Peyer's patch (tissue), 4 donors: ENCODE data around the gene RAB9A. TPM values are rescaled to one million over a fixed set of nuclear protein-coding genes. Genes with fewer than 3 reads are reported as not detected.

Source experiments
- DNase-seq, 3 donors: peaks; one replicate each; pipeline ENCODE4 v3.0.0-alpha.2; 2017 to 2019
- H3K27ac ChIP-seq, 4 donors: fragments of 200-600 bp; sonication (generic); one replicate each; pipeline ENCODE4 v1.5.1; 2016 to 2019
- H3K27me3 ChIP-seq, 2 donors: fragments of 200-600 bp; sonication (generic); one replicate each; pipeline ENCODE4 v1.5.1; 2019
- H3K36me3 ChIP-seq, 3 donors: fragments of 200-600 bp; sonication (generic); one replicate each; pipeline ENCODE4 v1.5.1; 2016 to 2019
- H3K4me1 ChIP-seq, 4 donors: fragments of 200-600 bp; sonication (generic); one replicate each; pipeline ENCODE4 v1.5.1; 2016 to 2019
- H3K4me3 ChIP-seq, 4 donors: fragments of 200-600 bp; sonication (generic); 1 replicate in 3 of 4; 2 replicates in 1 of 4; pipeline ENCODE4 v1.5.1; 2016 to 2019; ENCODE audit warnings: mild to moderate bottlenecking in 1 of 4
- H3K9me3 ChIP-seq, 4 donors: fragments of 200-600 bp; sonication (generic); one replicate each; pipeline ENCODE4 v1.5.1; 2016 to 2019; ENCODE audit warnings: mild to moderate bottlenecking in 1 of 4
- POLR2A ChIP-seq, 2 donors: fragments of 450-650 bp; IDR thresholded peaks; one replicate each; pipeline ENCODE4 v1.5.1; 2017; ENCODE audit warnings: antibody characterized with exemption in 2 of 2, mild to moderate bottlenecking in 2 of 2, moderate library complexity in 2 of 2
- total RNA-seq, 4 donors: library from RNA; depleted of rRNA; stranded (reverse); fragments of >200 nt; gene quantifications; one replicate each; pipeline ENCODE4 v1.1.0, GENCODE V29; 2016
- TF ChIP-seq, protein P1 (sequence below), 6 experiments: fragments of 450-650 bp in 4 of 6; fragments of 200-600 bp in 2 of 6; sonication (generic) in 1 of 6; IDR thresholded peaks; one replicate each; pipeline ENCODE4 v1.5.1; 2017 to 2019; ENCODE audit warnings: antibody characterized with exemption in 6 of 6, mild to moderate bottlenecking in 3 of 6, moderate library complexity in 1 of 6

RAB9A gene
- total RNA-seq, 4 donors from 2014 or later, result 8.9 to 56.9 (median 12.8) TPM

DNA sequence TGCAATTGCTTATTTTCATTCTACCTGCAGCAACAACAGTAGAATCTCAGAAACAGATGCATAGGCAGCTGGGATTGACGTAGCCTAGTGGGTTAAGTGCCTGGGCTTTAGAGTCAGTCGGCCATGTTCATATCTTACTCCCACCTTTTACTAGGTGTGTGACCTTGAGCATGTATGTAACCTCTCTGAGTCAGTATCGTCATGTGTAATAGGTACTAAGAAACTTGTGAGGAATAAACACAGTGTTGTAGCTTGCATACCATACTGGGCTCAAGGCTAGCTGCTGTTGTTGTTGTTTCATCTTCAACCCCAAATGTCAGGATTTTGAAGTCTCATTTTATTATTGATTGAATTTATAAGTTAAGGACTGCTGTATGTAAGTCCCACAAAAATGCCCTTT lies 14.2 kb downstream of the RAB9A start:
- no peak for DNase-seq
- Histone ChIP-seq H3K36me3 (no peaks in the 10 kb centered on the region), H3K4me1 (peaks cover 0 to 15% (median 0%) of the 10 kb centered on the region in 4 donors), H3K4me3 (no peak overlapping the region), H3K27ac (no peak overlapping the region), H3K27me3 (no peaks in the 10 kb centered on the region), H3K9me3 (no peaks in the 10 kb centered on the region)
- TF ChIP-seq, protein P1, sequence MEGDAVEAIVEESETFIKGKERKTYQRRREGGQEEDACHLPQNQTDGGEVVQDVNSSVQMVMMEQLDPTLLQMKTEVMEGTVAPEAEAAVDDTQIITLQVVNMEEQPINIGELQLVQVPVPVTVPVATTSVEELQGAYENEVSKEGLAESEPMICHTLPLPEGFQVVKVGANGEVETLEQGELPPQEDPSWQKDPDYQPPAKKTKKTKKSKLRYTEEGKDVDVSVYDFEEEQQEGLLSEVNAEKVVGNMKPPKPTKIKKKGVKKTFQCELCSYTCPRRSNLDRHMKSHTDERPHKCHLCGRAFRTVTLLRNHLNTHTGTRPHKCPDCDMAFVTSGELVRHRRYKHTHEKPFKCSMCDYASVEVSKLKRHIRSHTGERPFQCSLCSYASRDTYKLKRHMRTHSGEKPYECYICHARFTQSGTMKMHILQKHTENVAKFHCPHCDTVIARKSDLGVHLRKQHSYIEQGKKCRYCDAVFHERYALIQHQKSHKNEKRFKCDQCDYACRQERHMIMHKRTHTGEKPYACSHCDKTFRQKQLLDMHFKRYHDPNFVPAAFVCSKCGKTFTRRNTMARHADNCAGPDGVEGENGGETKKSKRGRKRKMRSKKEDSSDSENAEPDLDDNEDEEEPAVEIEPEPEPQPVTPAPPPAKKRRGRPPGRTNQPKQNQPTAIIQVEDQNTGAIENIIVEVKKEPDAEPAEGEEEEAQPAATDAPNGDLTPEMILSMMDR (IDR thresholded peaks at IDR 0.05), result no peak

DNA sequence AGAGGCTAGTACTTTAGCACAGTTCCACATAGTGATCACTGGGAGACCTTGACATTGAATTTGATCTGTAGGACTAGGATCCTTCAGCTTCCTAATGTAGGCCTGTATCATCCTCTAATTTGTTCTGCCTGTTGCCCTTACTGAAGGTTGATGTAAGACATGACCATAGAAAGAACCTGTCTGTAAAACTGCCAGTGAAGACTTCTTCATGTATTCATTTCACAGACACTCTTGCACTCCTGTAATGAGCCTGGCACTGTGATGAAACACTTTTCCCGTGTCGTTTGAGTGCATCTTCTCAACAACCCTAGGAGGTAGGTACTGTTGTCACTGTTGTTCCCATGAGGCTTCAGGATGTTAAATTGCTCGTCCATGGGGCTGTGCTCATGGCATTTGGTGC lies 14.7 kb downstream of the RAB9A start:
- TF ChIP-seq POLR2A (IDR thresholded peaks at IDR 0.05), result no peak
- TF ChIP-seq, protein P1 (IDR thresholded peaks at IDR 0.05), result no peak
- Histone ChIP-seq H3K27ac (no peak overlapping the region), H3K27me3 (no peaks in the 10 kb centered on the region), H3K36me3 (no peaks in the 10 kb centered on the region), H3K9me3 (no peaks in the 10 kb centered on the region), H3K4me1 (peaks cover 0 to 14% (median 0%) of the 10 kb centered on the region in 4 donors), H3K4me3 (no peak overlapping the region)
- DNase-seq, result no peak

DNA sequence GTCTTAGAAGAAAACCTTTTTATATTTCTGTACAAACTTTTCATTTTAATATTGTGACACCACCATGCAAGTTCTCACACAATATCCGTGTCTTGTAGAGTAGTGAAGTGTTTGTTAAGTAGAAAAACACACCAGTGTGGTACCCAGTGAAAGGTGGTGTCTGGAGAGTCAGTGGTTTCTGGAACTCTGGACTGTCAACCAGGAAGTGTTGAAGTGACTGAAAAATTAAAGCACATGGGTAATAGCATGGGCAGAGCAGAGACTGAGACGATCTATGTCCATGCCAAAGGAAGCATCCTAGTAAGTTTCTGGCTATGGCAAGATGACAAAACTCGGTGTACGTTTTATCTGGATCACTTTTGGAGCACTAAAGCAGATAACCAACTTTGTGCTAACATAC lies 22.2 kb downstream of the RAB9A start:
- H3K27ac ChIP-seq, result no peak overlapping the region
- no peaks in the 10 kb centered on the region for H3K9me3 ChIP-seq
- no peaks in the 10 kb centered on the region for H3K27me3 ChIP-seq
- TF ChIP-seq, protein P1 (IDR thresholded peaks at IDR 0.05), result no peak
- TF ChIP-seq POLR2A (IDR thresholded peaks at IDR 0.05), result no peak
- no peaks in the 10 kb centered on the region for H3K4me1 ChIP-seq
- peaks cover 0 to 9% (median 0%) of the 10 kb centered on the region in 3 donors for H3K36me3 ChIP-seq
- H3K4me3 ChIP-seq, result no peak overlapping the region
- no peak for DNase-seq

DNA sequence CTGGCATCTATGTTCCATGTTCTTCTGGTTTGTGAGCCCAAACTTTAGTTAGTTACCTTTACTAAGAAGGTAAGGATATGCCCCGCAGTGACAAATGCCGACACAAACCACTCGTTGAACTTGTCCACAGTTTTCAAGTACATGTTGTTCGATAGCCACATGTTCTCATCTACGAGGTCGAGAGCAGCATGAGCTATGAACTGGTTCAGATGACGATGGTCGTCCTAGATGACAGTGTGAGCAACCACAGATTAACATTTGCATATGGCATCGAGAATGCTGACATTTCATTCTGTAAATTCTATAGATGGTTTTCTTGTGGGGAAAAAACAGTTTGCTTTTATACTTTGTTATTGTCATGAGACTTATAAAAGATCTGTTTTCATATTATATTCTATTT lies 27.5 kb downstream of the RAB9A start:
- no peak for DNase-seq
- Histone ChIP-seq H3K36me3 (peaks cover 0 to 9% (median 0%) of the 10 kb centered on the region in 3 donors), H3K9me3 (no peaks in the 10 kb centered on the region), H3K4me3 (no peak overlapping the region), H3K27me3 (no peaks in the 10 kb centered on the region), H3K27ac (no peak overlapping the region), H3K4me1 (no peaks in the 10 kb centered on the region)
- no peak for TF ChIP-seq POLR2A (IDR thresholded peaks at IDR 0.05)
- TF ChIP-seq, protein P1 (IDR thresholded peaks at IDR 0.05), result no peak

DNA sequence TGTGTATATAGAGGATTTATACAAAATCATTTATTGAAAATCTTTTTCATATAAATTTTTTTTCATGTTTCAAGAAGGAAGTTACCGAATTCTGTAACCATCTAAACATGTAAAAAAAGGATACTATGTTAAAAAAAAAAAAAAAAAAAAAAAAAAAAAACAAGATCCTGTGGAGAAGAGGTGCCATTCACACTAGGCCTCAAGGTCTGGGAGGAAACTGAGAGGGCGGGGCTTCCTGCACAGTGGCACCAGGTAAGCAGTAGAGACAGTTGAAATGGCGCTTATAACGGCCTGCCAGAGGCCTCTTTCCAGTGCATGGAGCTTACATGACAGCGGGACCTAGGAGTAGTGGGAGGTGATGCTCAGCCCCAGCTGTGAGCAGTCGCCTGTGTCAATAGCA lies 28.0 kb downstream of the RAB9A start:
- Histone ChIP-seq H3K9me3 (no peaks in the 10 kb centered on the region), H3K4me3 (no peak overlapping the region), H3K36me3 (peaks cover 0 to 9% (median 0%) of the 10 kb centered on the region in 3 donors), H3K27ac (peak overlapping the region in 1 of 4 donors; percentile 45), H3K27me3 (no peaks in the 10 kb centered on the region), H3K4me1 (no peaks in the 10 kb centered on the region)
- TF ChIP-seq, protein P1 (IDR thresholded peaks at IDR 0.05), result no peak
- no peak for TF ChIP-seq POLR2A (IDR thresholded peaks at IDR 0.05)
- peak in 2 of 3 donors; percentile 54 to 66 for DNase-seq
